Neutrophil (primary cell): ENCODE data around the gene PLA2G15.
"Not testable (repeated sequence)": the region's sequence is repeated elsewhere in the genome, so short reads cannot be mapped to it uniquely, and the experiment has no call there.

Source experiments
- H3K27ac ChIP-seq: fragments of 200-600 bp; sonication (generic); 2 replicates; pipeline ENCODE4 v1.5.1; 2016; ENCODE audit warnings: mild to moderate bottlenecking, moderate library complexity
- H3K27me3 ChIP-seq: fragments of 200-600 bp; sonication (generic); 2 replicates; pipeline ENCODE4 v1.6.0; 2016; ENCODE audit warnings: mild to moderate bottlenecking
- H3K36me3 ChIP-seq: fragments of 200-600 bp; sonication (generic); 2 replicates; pipeline ENCODE4 v1.5.1; 2017
- H3K4me1 ChIP-seq, 2 experiments: fragments of 200-600 bp in 1 of 2; sonication (generic) in 1 of 2; 1 replicate in 1 of 2; 2 replicates in 1 of 2; pipeline versions ENCODE4 v1.5.1 to v1.6.1; 2013 to 2016; ENCODE audit warnings: low read depth in 1 of 2, low read length in 1 of 2, mild to moderate bottlenecking in 1 of 2, moderate library complexity in 1 of 2; ENCODE audit not compliant: control insufficient read depth in 1 of 2, insufficient read depth in 1 of 2
- H3K4me3 ChIP-seq, 2 experiments: fragments of 200-600 bp in 1 of 2; sonication (generic) in 1 of 2; 1 replicate in 1 of 2; 2 replicates in 1 of 2; pipeline ENCODE4 v1.5.1; 2013 to 2016; ENCODE audit warnings: low read depth in 1 of 2, low read length in 1 of 2, mild to moderate bottlenecking in 1 of 2, moderate library complexity in 1 of 2
- H3K9me3 ChIP-seq: fragments of 200-600 bp; sonication (generic); 2 replicates; pipeline ENCODE4 v1.5.1; 2016
- CTCF ChIP-seq: fragments of 200-600 bp; sonication (generic); IDR thresholded peaks from 2 replicates; pipeline ENCODE4 v1.5.1; 2016; ENCODE audit warnings: antibody characterized with exemption

PLA2G15 gene

GRCh38 chr16:68288252-68288650, 43.1 kb downstream of the PLA2G15 start:
- H3K27me3 ChIP-seq, result no peaks in the 10 kb centered on the region
- peaks cover 14% of the 10 kb centered on the region for H3K36me3 ChIP-seq
- H3K4me1 ChIP-seq, result peaks cover 54 to 61% of the 10 kb centered on the region in 2 experiments
- no peak for TF ChIP-seq CTCF
- H3K9me3 ChIP-seq, result no peaks in the 10 kb centered on the region
- peak overlapping the region; percentile 56 for H3K27ac ChIP-seq
- H3K4me3 ChIP-seq, result no peak overlapping the region

- H3K4me3 ChIP-seq, H3K27me3 ChIP-seq, H3K9me3 ChIP-seq: not testable (repeated sequence)
- Histone ChIP-seq H3K27ac (peak overlapping the region; percentile 56), H3K36me3 (peaks cover 15% of the 10 kb centered on the region), H3K4me1 (peaks cover 49 to 56% of the 10 kb centered on the region in 2 experiments)
Observed at GRCh38 chr16:68288796-68289195, 43.6 kb downstream of the PLA2G15 start.

GRCh38 chr16:68289202-68289601, 44.0 kb downstream of the PLA2G15 start:
- no peak for TF ChIP-seq CTCF
- Histone ChIP-seq H3K27me3 (no peaks in the 10 kb centered on the region), H3K4me3 (no peak overlapping the region), H3K36me3 (peaks cover 19% of the 10 kb centered on the region), H3K27ac (peak overlapping the region; percentile 13), H3K4me1 (peaks cover 45 to 52% of the 10 kb centered on the region in 2 experiments), H3K9me3 (no peaks in the 10 kb centered on the region)

GRCh38 chr16:68289621-68290329, 44.6 kb downstream of the PLA2G15 start:
- no peaks in the 10 kb centered on the region for H3K27me3 ChIP-seq
- no peak overlapping the region for H3K27ac ChIP-seq
- peaks cover 24% of the 10 kb centered on the region for H3K36me3 ChIP-seq
- H3K4me3 ChIP-seq, result no peak overlapping the region
- TF ChIP-seq CTCF, result no peak
- H3K9me3 ChIP-seq, result no peaks in the 10 kb centered on the region
- H3K4me1 ChIP-seq, result peaks cover 39 to 46% of the 10 kb centered on the region in 2 experiments

GRCh38 chr16:68290450-68290849, 45.3 kb downstream of the PLA2G15 start:
- no peak for TF ChIP-seq CTCF
- Histone ChIP-seq H3K4me3 (no peak overlapping the region), H3K4me1 (peaks cover 32 to 39% of the 10 kb centered on the region in 2 experiments), H3K27ac (no peak overlapping the region), H3K36me3 (peaks cover 31% of the 10 kb centered on the region), H3K9me3 (no peaks in the 10 kb centered on the region), H3K27me3 (no peaks in the 10 kb centered on the region)

GRCh38 chr16:68291227-68291626, 46.1 kb downstream of the PLA2G15 start:
- Histone ChIP-seq H3K4me1 (peaks cover 25 to 31% of the 10 kb centered on the region in 2 experiments), H3K4me3 (no peak overlapping the region), H3K36me3 (peaks cover 39% of the 10 kb centered on the region), H3K27ac (no peak overlapping the region), H3K27me3 (no peaks in the 10 kb centered on the region), H3K9me3 (no peaks in the 10 kb centered on the region)
- no peak for TF ChIP-seq CTCF
